CD1c-positive myeloid dendritic cell (primary cell): ENCODE measurements around the gene ZIC1.
A peak's percentile ranks its signal among the peaks of the same experiment; 100 is the strongest.

Source experiments
- DNase-seq: peaks from one replicate; pipeline ENCODE4 v3.0.0-alpha.2; 2016; ENCODE audit errors: extremely low spot score

ZIC1 gene

GRCh38 chr3:147409143-147410115, at the start of gene ZIC1:
Gene ZIC1 (plus strand): TSS chr3:147409365. CDS start chr3:147410113, 748 bp downstream.
- no peak for DNase-seq

- no peak for DNase-seq
These were observed 49.1 kb upstream of the ZIC1 start for GRCh38 chr3:147360051-147360439.

GRCh38 chr3:147360646-147361453, 48.3 kb upstream of the ZIC1 start:
- no peak for DNase-seq

GRCh38 chr3:147361454-147362420, 47.4 kb upstream of the ZIC1 start:
- DNase-seq: peak; percentile 28

- no peak for DNase-seq
These were observed 44.4 kb upstream of the ZIC1 start for GRCh38 chr3:147364771-147365170.

- DNase-seq: no peak
These were observed 43.7 kb upstream of the ZIC1 start for GRCh38 chr3:147365196-147366115.

- DNase-seq: no peak
These were observed 41.5 kb upstream of the ZIC1 start for GRCh38 chr3:147367676-147368075.

GRCh38 chr3:147368151-147368550, 41.0 kb upstream of the ZIC1 start:
- no peak for DNase-seq

GRCh38 chr3:147368561-147369221, 40.5 kb upstream of the ZIC1 start:
- DNase-seq: no peak

GRCh38 chr3:147369231-147369630, 39.9 kb upstream of the ZIC1 start:
- DNase-seq: no peak

GRCh38 chr3:147369661-147370123, 39.5 kb upstream of the ZIC1 start:
- DNase-seq: no peak

- no peak for DNase-seq
These were observed 38.8 kb upstream of the ZIC1 start for GRCh38 chr3:147370349-147370748.

- DNase-seq: no peak
These were observed 38.0 kb upstream of the ZIC1 start for GRCh38 chr3:147371140-147371539.

- DNase-seq: no peak
These were observed 37.3 kb upstream of the ZIC1 start for GRCh38 chr3:147371771-147372340.

- DNase-seq: no peak
These were observed 36.6 kb upstream of the ZIC1 start for GRCh38 chr3:147372525-147373027.

GRCh38 chr3:147373301-147373700, 35.9 kb upstream of the ZIC1 start:
- no peak for DNase-seq

GRCh38 chr3:147377412-147378367, 31.5 kb upstream of the ZIC1 start:
- DNase-seq: no peak

- DNase-seq: no peak
These were observed 29.5 kb upstream of the ZIC1 start for GRCh38 chr3:147379651-147380050.
